HG02884 (cell line): Measurements from ENCODE around the gene FAM234B.

Source experiments
- ATAC-seq: cut with Tn5 transposase; IDR thresholded peaks from one replicate; pipeline ENCODE4 v1.9.1; 2021; ENCODE audit warnings: mild to moderate bottlenecking, moderate library complexity; ENCODE audit not compliant: unreplicated experiment

FAM234B gene

DNA sequence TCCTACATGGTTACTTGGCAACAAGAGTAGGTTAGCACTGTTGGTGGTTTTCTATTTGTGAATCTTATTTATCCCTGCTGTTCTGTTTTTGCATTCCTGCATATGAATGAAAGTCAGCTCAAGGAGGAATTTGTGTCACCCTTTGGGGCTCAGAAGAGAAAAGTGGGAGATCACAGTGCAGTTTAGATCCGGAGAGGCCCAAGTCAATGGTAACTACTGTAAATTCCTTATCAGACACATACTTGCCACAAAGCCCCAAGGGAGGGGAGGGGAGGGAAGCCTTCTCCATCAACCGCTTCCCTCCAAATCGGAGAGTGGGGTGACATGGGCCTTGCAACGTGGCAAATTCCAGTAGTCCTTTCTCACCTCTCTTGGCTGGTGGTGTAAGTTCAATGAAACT lies 44.3 kb downstream of the FAM234B start:
- ATAC-seq, result no peak

- peak; percentile 54 for ATAC-seq
Observed at GRCh38 chr12:13090054-13090453, 45.9 kb downstream of the FAM234B start.

DNA sequence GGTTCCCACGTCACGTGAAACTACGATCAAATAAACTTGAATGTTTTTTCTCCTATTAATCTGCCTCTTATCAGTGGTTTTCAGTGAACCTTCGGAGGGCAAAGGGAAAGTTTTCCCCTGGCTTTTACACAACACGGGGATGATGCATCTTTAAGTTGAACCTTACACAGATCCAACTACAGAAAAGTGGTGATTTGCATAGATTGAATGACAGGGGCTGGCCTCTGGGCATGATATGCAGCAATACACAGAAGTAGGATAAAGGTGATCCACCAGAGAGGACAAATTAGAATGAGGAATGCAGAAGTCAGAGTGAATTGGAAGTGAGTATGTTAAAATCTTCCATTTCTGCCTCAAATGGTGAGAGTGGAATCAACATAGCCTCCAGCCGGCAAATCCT lies 47.7 kb downstream of the FAM234B start:
- ATAC-seq, result no peak

DNA sequence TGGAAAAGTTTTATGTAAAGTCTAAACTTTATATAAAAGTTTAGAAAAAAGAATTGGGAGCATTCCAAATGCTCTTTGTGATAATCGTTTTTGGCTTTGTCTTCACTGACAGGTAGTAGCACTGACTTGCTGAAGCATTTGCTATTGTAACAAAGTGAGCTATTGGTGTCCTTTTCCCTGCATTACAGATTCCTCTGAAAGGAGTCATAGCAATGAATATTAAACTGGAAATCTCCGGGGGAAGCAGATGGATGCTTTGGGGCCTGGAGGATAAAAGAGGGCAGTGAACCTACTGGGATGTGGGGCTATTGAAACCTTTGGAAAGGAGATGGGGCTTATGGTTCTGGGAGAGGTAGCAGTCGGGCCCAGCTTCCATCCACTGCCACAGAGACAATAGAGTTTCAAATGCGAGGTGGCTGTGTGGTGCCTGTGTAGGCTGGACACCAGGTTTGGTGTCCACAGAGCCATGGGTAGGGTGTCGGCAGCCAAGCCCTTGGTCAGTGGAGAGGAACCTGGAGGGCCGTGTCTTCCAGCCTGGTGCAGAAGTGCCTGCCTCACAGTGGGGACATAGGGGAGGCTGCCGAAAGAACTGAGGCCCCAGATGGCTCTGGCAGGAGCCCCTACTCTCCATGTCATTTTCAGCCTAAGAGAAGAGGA lies 49.1 kb downstream of the FAM234B start:
- no peak for ATAC-seq

- no peak for ATAC-seq
Observed at GRCh38 chr12:13093848-13094220, 49.7 kb downstream of the FAM234B start.

- ATAC-seq, result peak; percentile 42
Observed at GRCh38 chr12:13094367-13094766, 50.2 kb downstream of the FAM234B start.

- ATAC-seq, result no peak
Observed at GRCh38 chr12:13095266-13095995, 51.2 kb downstream of the FAM234B start.

DNA sequence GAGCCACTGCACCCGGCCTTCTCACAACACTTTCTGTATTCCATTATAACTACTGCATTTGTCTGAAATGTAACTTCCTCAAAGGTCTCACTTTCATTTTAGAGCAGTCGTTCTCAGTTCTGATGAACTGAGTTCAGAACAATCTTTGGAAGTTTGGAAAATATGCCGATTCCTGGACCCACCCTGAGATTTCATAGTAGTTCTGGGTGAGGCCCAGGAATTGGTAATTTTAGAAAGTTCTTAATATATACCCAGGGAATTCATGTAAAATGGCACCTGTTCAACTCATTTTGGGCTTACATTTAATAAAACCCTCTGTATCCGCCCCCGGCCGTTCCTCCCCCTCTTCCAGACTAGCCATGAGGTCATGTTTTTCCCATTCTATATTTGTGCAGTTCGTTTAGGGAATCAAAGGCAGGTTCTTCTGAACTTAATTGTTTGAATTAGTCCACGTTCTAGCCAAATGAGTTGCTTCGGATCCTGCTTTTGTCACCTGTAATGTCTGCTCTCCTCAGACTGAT lies 53.4 kb downstream of the FAM234B start:
- ATAC-seq, result no peak

- no peak for ATAC-seq
Observed at GRCh38 chr12:13099066-13099843, 55.1 kb downstream of the FAM234B start.

DNA sequence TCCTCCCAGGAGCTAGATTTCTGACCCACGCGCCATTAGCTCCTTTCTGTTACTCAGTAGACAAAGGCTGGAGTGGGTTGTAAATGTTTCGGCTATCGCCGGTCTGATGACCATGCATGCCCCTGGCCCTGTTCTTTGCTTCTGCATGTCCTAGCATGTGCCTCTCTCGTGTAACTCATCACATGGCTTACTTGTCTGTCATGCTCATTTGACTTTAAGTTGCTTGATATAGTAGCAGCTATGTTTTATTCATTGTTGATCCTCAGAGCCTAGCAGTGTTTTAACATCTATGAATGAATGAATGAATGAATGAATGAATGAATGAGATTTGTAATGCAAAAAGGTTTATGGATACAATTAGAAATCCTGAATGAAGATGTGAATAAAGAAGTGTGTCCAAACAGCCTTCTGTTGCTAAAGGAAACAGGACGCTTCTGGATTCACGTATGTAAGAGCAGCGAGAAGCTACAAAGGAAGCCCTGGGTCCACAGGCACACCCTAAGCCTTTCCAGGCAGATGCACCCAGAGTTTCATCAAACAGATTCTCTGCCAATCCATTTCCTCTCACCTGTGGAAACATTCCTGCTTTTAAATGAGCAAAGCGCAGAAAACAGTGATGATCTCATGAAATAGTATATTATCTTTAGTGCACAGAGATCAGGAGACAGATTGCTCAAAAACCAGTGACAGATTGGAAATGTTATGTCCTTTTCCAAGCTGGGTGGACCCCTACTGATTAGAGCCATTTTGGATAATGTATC lies 55.8 kb downstream of the FAM234B start:
- ATAC-seq, result no peak

GRCh38 chr12:13100605-13100881 lies 56.4 kb downstream of the FAM234B start:
- no peak for ATAC-seq

- ATAC-seq, result peak; percentile 74
Observed at GRCh38 chr12:13100882-13101769, 56.9 kb downstream of the FAM234B start.

DNA sequence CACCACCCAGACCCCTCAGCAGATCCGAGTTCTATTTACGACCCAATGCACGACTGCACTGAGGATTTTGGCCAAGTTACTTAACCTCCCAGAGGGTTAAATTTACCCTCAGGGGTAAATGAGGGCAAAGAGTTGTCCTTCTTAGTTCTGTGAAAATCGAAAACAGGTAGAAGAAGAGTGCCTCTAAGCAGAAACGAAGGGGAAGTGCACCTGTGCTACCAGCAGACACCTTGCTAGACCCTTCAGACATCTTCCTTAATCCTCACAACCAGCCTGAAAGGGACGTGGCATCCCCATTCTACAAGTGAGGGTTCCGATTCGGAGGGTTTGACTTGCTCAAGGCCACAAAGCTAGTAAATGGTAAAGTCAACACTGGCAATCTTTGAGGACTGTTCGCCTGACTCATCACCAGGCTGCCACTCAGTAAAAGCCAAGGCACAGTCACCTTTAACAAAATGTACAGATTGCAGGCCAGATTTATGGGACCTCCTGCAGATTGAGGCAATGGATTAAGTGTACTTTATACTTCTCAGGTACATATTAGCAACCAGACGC lies 57.7 kb downstream of the FAM234B start:
- no peak for ATAC-seq

DNA sequence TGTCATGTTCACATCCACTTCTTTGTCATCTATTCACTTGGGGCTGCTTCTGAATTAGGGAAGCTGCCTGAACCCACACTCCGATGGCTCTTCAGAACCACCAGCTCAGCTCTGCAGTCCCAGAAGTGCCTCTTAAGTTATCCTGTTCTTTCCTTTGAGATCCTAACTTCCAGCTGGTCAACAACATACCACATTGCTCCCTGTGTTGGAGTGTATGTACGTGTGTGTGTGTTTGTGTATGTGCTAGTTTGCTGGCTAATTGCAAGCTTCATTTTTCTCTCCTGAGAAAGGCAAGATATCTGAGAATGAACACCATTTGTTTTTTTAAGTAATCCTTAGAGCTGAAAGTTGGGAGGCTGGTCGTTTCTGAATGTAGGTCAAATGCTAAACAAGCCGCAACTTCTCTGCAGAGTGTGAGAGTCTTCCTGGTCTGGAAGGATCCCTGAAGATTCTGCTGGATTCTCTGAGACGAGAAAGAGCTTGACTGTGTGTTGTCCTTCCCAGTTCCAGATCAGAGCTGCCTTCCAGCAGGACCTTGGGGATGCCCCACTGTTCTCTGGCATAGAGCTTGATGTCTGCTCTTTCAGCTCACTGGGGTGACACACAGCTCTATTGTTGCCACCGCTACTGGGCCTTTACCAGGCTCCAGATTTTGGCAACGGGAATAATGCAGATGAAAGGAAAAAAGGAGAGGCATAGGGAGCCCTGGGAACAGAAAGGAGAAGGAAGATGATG lies 58.4 kb downstream of the FAM234B start:
- ATAC-seq, result no peak

DNA sequence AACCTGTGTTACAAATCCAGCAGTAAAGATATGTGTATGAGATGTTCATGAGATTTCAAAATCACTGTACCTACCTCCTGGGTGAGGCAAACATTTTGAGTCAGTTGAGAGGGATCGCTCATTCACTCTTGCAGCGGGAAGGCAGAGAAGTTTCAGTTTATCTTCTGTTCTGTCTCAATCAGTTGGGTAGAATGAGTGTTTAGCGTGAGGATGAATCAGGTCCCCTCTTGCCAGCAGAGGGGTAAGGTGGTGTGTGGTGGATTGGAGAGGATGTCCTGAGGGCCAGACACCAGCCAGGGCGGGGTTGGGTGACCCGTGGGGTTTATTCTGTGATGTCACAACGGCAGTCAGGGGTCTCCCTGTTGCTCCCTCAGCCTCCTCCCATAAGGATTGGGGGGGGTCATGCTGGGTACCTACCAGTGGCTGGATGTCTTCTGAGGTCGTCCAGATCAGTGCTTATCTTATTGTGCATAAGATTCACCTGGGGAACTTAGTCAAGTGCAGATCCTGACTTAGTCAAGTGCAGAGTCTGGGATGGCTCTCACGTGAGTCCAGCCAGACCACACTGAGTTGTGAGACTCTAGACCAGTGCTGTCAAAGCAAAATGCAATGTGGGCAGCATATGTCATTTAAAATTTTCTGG lies 59.3 kb downstream of the FAM234B start, which contains the start of gene GSG1:
Gene GSG1, minus strand, starts transcription at position 277 of the 643 bp plus-strand sequence. Its CDS starts 155 bp downstream, at position 122.
- no peak for ATAC-seq

DNA sequence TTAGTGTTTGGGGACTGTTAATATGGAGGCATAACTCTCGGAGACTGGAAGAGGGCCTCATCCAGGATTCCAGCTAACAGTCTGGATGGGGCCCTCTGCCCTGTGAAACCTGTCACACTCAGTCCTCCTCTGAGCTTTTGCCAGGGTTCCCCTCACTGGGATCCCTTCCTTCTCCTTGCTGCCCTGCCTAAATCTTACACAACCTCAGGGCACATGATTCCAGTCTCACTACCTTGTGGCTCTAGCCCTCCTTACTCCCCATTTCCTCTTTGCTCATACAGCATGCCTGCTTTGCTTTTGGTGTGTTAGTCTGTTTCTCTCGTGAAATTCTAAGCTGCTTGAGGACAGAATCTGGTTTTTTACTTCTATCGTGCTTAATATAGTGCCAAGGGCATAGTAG lies 60.2 kb downstream of the FAM234B start:
- no peak for ATAC-seq

GRCh38 chr12:13105781-13106180 lies 61.6 kb downstream of the FAM234B start:
- no peak for ATAC-seq

DNA sequence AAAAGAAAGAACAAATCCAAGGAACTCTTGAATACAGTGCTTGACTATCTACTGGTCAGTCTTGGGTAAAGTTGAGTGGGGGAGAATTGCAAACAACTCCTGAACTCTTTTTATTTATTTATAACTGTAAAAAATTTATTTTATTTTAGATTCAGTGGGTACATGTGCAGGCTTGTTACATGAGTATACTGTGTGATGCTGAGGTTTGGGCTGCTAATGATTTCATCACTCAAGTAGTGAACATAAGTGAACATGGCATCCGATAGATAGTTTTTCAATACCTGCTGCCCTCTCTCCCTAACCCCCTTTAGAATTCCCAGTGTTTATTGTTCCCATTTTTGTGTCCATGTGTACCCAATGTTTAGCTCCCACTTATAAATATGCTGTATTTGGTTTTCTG lies 62.5 kb downstream of the FAM234B start:
- no peak for ATAC-seq

DNA sequence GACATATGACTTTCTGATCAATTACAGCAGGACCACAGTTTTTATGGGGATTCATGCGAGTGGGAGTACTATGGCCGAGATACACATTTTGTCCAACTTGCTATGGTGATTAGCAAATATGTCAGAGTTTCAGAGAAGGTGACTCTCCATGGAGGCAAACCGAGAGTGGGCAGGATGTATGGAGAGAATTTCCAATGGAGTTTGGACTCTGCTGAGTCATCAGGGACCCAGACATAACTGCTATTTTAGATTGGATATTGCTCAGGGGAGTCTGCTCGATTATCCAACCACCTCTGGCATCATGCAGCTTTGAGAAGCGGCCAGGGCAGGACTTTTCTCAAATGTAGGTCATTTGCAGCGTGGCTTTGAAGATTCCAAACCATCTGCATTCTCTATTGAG lies 68.8 kb downstream of the FAM234B start:
- no peak for ATAC-seq
